Uterus (tissue), 2 donors: Measurements from ENCODE around the gene BRINP3.

Experiments used
- CTCF ChIP-seq, 4 experiments: fragments of 200-600 bp in 2 of 4; fragments of 450-650 bp in 2 of 4; sonication (generic) in 2 of 4; IDR thresholded peaks; one replicate each; pipeline ENCODE4 v1.5.1; 2016 to 2019; ENCODE audit warnings: antibody characterized with exemption in 4 of 4, mild to moderate bottlenecking in 2 of 4, moderate library complexity in 1 of 4
- POLR2A ChIP-seq, 2 donors: fragments of 450-650 bp; IDR thresholded peaks; one replicate each; pipeline ENCODE4 v1.6.1; 2016; ENCODE audit warnings: antibody characterized with exemption in 2 of 2, mild to moderate bottlenecking in 1 of 2, moderate library complexity in 1 of 2

- TF ChIP-seq CTCF (IDR thresholded peaks at IDR 0.05) (no peak), POLR2A (IDR thresholded peaks at IDR 0.05) (no peak)
Observed at GRCh38 chr1:190353538-190354101, 124.0 kb downstream of the BRINP3 start.
